HPDE6-E6E7 (cell line): ENCODE data around the gene HIVEP2.

Source experiments
- DNase-seq: peaks from one replicate; pipeline ENCODE4 v3.0.0; 2011; ENCODE audit warnings: missing footprints; ENCODE audit errors: extremely low spot score

HIVEP2 gene

DNA sequence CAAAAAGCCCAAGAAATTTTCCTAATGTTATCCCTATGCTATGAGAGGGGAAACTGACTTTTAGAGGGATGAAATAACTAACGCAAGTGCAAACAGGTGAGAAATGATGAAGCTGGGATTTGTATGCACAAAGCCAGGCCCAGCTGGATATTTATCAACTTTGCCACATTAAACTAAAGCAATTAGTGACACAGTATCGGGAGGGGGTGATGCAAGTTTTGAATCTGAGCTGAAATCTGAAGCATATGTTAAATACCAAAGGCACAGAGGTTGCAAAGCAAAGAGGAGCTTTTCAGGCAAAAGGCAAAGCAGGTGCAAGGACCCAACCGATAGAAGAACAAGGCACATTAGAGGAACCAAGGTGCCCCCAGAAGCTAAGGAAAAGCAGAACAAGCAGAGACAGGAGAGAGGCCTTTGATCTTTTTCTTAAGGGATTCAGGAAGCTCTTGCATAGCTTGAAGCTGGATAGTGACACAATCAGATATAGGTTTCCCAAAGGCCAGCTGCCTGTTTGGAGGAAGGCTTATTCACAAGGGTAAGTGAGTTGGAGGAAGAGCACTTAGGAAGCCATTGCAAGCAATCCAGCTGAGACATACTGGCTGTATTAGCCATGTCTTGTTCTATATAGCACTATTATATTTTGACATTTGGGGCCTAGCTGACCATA lies 207.5 kb downstream of the HIVEP2 start:
- DNase-seq, result no peak

DNA sequence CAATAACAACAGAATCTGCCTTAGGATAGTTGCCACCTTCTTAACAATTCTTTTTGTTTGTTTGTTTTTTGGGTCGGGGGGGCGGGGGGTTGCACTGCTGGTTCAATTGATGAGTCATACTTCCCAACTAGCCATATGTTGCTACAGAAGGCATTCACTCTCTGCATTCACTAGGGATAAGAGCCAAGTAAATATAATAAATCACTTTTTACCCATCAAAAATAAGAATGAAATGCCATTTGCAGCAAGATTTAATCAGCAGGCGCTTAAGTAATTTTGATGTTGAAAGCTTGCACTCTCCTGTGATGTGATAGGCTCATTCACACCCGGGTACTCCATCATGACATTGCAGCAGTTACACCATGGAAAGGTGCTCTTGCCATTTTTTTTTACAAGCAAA lies 209.8 kb downstream of the HIVEP2 start:
- no peak for DNase-seq

DNA sequence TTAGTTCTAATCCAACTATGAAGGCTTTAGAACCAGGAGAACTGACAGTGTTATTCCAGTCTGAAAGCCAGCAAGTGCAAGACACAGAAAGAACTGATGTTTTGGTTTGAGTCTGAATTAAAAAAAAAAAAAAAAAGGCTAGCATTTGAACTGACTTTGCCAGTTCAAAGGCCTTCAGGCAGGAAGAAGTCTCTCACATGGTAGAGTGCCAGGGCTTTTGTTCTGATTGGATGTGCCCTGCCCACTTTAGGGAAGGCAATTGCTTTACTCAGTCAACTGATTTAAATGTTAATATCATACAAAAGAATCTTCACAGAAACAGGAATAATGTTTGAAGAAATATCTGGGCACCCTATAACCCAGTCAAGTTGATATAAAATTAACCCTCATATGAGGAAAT lies 212.2 kb downstream of the HIVEP2 start:
- DNase-seq, result no peak

DNA sequence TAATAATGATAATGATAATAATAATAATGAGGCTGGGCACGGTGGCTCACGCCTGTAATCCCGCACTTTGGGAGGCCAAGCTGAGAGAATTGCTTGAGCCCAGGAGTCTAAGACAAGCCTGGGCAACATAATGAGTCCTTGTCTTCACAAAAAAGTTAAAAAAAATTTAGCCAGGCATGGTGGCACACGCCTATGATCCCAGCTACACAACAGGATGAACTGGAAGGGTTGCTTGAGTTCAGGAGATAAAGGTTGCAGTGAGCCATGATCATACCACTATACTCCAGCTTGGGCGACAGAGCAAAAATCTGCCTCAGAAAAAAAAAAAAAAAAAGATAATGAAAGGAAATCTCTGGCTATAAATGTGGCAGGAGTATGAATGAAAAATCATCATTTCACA lies 213.4 kb downstream of the HIVEP2 start:
- DNase-seq, result no peak

DNA sequence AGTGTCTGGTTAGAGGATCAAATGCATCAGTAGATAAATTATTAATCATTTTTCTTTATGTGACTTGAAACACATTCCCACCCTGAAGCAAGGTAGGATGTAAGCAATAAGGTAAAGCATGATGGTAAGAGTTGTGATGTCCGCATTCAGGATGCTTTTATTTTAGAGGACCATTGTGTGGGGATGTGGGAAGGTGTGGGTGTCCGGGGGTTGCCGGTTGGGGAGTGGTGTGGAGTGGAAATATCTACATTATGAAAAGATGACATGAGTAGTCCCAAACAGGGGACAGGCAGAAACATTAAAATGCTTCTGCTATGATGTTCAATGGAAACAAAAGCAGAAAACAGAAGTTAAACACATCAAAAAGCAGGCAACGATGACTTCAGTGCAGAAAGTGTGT lies 215.4 kb downstream of the HIVEP2 start:
- DNase-seq, result no peak

DNA sequence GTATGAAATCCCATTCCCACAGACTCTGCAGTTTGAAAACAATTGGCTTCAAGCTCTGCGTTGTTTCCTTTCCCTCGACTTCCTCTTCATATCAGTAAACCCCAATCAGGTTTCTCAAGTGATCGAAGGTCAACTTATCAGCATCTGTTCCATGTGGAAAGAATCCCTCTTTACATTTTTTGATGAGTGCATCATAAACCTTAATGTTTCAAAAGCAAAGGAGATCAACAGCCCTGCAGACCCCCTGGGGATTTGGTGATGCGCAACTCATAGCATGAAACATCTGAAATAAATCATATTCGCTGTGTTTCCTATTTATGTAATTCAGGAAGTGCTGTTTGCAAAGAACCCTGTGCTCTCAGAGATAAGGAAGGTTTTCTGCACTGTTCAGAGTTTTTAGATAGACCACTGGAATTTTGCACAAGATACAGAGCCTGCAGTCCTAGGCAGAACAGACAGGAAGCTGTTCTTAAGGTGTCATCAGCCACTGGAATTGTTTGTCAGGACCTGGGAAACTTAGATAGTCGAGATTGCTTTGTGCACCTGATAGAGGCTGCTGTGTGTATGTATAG lies 216.0 kb downstream of the HIVEP2 start:
- no peak for DNase-seq

DNA sequence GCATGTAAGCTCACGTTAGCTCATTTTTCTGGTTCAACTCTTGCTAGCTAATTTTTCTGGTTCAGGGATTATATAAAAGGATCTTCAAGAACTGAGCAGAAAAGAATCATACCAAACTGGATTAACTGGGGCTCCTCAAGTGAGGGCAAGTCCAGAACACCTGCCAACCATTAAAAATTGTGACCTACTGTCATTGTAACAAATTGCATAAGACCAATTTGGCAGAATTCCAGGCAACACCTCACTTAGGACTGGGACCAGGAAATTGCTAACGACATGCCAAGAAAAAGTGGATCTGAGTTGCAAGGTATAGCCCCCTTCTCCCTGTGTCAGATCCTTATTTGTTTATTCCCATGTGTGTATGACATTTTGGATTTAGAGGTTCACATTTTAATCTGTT lies 216.6 kb downstream of the HIVEP2 start:
- DNase-seq, result no peak

DNA sequence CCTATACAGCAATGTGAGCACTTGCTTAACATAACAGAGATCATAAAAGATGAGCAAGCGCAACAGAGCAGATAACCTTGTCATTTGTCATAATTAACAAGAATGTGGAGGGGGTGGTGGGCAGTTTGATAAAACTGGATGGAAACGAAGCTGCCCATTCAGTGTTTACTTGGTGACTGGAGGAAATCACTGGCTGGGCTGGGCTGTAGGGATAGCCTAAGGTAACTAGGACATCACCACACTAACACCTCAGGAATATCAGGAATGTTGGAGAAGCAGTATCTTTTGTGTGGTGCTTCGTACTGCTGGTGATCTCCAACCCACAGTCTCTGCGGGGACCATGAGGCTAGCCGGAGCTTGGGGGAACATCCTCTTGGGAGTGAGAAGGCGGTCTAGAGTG lies 218.4 kb downstream of the HIVEP2 start:
- DNase-seq, result no peak

DNA sequence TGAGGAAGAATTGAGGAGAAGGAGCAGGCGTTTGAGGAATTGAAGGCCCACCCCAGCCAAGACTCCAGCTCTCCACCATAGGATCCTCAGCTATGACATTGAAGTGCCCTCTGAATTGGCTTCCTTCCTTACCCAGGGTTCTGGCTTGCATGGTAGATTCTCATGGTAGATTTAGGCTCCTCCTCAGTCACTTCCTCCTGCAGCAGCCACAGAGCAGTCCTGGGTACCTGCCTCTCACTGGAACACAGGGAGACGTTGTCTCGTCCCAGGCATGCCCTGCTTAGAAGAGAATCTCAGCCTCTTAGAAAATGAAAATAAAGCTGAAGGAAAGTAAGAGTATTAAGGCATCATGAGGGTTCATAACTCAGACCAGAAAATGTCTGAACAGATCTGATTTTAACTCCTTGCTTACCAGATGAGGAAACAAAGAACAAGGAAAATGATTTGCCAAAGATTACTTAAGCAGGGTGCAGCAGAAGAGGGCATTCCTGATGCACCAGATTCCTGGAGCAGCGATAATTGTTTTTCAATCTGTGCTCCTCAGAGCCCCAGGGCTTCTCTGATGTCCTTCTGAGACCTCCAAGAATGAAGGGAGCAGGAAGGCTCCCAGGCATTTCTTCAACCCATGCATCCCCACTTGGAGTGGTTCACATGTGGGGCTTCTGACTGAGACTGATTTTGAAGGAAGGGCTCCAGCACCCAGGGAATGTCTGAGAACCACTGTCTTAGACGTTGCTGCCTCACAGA lies 219.8 kb downstream of the HIVEP2 start:
- DNase-seq, result no peak

DNA sequence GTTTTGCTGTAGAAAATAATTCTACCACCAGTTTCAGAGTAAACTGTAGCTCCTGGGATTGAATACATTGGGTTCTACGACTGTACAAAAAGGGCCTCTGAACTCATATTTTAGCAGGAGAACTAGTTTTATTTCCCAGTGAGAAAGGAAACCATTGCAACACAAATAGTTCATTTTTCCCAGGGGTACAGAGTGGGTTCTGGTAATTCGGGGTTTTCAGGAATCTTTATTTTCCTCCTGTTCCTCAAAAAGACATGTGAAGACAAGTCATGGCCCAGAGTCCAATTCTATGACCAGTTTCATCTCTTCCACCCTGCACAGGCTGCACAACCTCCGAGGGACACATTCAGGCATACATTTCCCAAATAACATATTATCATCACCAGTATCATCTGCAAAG lies 222.1 kb downstream of the HIVEP2 start:
- DNase-seq, result no peak

DNA sequence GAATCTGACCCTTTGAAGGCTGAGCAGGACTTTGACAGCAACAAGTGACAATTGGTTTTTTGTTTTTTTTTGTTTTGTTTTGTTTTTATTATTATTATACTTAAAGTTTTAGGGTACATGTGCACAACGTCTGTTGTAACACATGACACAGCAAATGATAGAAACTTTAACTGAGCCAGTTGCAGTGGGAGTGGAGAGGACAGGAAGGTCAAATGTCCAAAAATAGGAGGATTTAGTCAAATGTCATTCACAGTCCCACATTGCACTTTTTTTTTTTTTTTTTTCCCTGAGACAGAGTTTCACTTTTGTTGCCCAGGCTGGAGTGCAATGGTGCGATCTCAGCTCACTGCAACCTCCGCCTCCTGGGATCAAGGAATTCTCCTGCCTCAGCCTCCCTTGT lies 223.0 kb downstream of the HIVEP2 start:
- DNase-seq, result no peak

DNA sequence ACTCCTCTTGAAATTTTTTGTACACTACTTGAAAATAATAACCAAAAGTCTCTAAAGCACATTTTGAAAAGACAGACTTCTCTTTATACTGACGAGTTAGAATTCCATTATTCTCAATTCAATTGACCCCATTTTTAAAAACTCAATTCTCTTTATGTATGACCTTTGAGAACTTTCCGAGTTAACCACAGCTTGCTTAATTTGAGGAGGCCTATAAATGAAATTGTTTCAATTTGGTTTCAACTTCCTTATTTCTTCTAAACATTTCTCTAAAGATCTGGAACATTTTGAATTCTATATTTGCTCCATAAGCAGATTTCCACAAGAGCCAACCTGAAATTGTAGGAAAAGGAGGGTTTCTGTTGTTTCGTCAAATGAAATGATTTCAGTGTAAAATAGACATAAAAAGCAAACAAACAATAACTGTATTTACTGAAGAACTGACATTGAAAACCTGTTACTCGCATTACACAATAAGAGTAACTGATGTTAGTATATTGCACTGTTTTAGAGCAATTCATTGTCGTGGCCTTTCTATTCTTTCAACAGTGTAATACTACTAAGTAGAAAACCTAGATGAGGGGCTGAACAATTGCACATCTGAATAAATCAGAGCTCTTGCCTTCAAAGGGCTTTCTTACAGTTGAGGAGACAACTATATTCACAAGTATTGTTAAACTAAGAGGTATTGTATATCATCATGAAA lies 223.6 kb downstream of the HIVEP2 start:
- DNase-seq, result no peak

DNA sequence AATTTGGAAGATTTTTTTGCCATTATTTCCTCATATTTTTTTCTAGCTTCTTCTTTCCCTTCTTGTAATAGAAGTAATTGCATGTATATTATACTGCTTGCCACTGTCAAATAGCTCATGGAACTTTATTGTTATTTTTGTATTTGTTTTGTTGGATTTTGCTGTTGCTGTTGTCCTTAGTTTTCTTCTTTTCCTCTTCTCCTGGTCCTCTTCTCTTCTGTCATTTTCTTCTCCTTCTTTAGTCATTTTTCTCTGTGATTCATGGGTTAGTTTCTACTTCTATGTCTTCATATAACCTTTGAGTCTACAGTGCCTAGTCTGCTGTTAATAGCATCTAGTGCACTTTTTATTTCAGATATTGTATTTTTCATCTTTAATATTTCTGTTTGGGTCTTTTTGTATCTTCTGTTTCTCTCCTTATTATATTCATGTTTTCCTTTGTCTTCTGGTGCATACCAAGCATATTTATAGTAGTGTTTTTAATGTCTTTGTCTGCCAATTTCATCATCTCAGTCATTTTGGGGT lies 226.2 kb downstream of the HIVEP2 start:
- DNase-seq, result no peak

DNA sequence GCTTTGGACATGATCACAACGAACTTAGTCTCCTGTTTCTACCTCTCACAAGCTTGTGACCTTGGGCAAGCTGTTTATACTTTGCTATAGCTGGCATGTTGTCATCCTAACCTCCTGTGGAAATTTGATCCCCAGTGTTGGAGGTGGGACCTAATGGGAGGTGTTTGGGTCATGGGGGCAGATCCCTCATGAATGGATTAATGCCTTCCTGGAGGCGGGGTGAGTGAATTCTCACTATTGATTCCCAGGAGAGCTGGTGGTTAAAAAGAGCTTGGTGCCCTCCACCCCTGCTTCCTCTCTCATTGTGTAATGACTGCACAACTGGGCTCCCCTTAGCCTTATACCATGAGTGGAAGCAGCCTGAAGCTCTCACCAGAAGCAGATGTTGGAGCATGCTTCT lies 228.9 kb downstream of the HIVEP2 start:
- no peak for DNase-seq

DNA sequence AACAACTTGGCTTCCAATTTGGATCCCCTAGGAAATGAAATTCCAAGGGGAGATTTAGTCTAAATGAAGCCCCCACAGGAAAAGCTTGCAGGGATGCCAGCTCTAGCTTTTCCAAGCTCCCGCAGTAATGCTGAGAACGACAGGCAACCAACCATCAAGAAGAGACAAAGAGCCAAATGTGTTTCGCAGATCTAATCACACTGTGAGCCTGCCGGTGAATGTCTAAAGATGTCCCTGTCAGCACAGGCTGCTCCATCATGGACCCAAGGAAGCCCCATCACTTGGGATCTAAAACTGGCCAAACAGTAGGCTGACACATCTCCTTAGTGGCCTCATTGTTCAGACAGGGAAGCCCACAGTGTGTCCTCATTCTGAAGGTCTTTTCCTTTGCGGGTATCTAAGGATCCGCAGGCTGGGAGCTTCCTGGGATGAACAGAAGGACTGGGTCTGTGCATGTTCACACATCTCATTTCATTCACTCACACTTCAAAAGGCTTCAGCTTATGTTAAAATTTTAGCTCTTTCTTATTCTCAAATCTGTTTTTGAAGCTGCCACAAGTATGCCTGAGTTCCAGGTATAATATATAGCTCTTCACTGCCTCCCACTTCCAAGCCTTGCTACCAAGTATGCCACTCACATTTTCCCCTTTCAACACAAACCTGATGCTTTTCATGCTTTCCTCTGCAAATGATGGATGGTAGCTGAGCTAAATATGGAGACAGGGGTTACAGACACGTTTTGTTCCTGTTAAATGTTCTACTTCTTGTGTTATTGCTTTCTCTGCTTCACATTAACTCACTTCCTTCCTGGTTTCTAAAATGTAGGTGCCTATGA lies 229.8 kb downstream of the HIVEP2 start:
- DNase-seq, result no peak

DNA sequence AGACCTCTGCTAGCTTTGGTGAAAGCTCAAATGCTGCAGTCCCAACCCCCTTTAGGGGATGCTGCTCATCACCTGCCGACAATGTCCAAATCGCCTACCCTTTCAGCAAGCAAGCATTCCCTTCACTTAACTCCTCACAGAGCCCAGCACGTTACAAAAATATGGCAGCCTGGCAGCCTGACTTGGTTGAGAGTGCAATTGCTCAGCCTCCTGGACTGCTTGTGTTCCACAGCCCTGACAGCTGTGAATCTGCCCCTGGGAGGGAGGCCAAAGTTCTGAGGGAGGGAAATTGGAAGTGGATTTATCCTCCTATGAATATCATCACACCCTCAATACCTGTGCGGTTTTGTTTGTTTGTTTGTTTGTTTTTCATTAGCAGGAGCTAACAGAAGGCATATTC lies 231.0 kb downstream of the HIVEP2 start:
- no peak for DNase-seq

DNA sequence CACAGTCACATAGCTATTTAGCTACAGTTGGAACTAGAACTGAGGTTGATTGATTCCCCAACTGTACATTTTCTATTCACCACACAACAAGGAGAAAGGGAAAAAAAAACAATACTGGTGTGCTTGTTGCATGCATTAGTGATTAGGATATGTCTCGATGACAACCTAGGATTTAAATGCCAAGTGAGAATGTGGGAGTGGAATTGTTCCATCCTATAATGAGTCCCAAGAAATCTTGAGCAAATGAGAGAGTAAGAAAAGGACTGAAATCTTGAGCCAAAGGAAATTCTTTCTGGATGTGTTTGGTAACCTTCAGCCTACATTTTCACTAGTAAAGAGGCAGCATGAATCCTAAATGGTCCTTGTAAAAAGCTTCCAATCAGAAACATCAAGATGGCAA lies 232.7 kb downstream of the HIVEP2 start:
- DNase-seq, result no peak

DNA sequence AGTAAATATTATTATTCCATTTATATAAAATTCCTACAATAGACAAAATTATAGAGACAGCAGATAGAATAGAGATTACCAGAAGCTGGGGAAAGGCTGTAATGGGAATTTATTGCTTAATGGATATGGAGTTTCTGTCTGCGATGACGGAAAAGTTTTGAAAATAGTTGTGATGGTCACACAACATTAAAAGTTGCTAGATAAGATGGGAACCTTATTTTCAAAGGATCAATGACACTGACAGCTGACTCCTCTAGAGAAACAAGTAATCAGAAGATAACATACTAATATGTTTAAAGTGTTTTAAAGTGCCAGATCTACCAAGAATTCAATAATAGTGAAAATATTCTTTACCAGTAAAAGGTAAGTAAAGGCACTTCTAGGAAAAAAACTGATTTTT lies 236.3 kb downstream of the HIVEP2 start:
- DNase-seq, result no peak

DNA sequence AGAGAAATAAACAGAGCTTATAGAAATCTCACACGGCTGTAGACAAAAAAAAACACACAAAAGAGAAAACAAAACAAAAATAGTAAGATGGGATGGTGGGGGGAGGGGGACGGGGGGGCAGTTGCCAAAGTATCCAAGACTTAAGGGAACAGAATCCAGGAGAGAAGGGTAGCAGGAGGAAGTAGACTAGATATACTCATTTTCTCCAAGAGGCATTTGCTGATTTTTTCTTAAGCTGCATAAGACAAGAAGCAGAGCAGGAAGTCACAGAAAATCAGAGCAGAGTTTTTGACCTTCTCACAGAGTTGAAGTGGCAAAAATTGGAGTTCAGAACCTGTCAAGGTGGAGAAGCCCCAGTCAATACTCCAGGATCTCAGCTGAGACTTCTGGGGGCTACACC lies 237.7 kb downstream of the HIVEP2 start:
- no peak for DNase-seq

DNA sequence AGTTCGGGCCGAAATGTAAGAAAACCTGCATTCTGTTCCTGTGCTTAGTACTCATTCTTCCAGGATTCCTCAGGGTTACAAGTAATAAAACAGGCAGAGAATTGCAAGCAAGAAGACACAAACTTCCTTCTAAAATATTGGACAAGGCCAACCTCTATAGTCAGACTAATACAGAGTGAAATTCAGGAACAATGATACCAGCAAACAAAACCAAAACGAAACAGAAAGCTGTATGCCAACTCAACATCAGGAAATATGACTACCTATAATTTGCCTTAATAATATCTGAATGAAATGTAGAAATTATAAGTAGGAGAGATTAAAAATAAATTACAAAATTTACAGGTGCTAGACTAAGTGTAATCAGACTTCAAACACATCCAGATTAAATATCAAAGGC lies 238.8 kb downstream of the HIVEP2 start:
- DNase-seq, result no peak

DNA sequence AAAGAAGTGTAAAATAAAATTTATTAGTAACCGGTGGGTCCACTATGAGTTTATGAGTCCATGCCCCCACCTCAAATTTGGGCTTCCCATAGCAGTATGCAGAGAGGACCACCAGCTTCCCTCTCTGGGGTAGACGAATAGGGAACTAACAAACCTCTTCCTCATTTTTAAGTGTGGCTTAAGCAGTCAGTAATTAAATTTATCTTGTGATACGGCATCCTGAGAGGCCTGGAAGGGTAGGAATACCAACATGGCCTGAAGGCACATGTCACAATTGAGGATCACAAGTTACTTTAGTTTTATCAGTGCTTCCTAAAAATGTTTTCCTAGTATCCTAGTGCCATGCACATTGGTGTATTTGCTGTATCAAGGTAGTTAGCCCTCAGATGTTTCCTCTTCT lies 239.9 kb downstream of the HIVEP2 start:
- DNase-seq, result no peak
